LNCaP clone FGC (cell line): Measurements from ENCODE around the gene FAM168A.

Experiments used
- DNase-seq: peaks from one replicate; pipeline ENCODE4 v3.0.0-alpha.2; 2011; ENCODE audit warnings: low read depth
- H3K4me3 ChIP-seq: 2 replicates; pipeline ENCODE4 v1.5.1; 2011; ENCODE audit warnings: mild to moderate bottlenecking, low read depth, low read length, control low read depth
- CTCF ChIP-seq: IDR thresholded peaks from 2 replicates; pipeline ENCODE4 v1.5.1; 2012; ENCODE audit warnings: mild to moderate bottlenecking; ENCODE audit not compliant: control insufficient read depth, insufficient read depth; ENCODE audit errors: extremely low read depth

FAM168A gene

DNA sequence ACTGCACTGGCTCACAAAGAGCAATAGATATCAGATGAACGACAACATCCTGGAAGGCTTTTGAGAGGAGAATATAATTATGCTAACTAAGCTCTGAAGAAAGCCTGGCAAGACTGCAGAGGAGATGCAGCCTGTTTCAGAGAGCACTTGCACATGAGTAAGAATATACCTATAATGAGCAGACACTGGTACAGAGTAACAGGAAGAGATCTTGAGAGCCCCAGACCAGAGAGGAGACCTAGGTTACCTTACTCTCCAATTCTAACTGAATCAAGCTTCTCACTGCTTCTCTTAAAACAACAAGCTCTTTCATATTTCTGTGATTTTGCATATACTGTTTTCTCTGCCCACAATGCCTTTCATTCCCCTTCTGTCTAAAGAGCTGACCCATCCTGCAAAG, 66.5 kb downstream of the FAM168A start:
- no peak for DNase-seq
- no peak for TF ChIP-seq CTCF
- no peak overlapping the region for H3K4me3 ChIP-seq

DNA sequence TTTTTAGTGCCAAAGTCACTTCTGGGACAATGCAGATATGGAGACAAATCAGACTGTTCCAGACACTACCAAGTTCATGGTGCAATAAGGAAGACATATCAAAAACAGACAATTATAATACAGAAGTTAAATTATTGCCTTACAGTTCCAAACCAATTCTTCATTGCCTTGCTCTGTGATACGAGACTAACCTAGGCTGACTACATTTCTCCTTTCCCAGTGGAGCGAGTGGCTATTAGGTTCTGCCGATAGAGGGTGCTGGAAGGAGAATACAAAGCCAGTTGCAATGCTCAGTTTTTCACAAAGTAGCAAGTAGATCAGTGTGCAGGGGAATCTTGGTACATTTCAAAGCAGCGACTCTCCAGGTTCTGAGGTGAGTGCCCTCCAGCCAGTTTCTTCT, 67.8 kb downstream of the FAM168A start:
- no peak for TF ChIP-seq CTCF
- no peak for DNase-seq
- H3K4me3 ChIP-seq: no peak overlapping the region

- TF ChIP-seq CTCF: no peak
Observed at GRCh38 chr11:73529204-73529530, 68.7 kb downstream of the FAM168A start.

DNA sequence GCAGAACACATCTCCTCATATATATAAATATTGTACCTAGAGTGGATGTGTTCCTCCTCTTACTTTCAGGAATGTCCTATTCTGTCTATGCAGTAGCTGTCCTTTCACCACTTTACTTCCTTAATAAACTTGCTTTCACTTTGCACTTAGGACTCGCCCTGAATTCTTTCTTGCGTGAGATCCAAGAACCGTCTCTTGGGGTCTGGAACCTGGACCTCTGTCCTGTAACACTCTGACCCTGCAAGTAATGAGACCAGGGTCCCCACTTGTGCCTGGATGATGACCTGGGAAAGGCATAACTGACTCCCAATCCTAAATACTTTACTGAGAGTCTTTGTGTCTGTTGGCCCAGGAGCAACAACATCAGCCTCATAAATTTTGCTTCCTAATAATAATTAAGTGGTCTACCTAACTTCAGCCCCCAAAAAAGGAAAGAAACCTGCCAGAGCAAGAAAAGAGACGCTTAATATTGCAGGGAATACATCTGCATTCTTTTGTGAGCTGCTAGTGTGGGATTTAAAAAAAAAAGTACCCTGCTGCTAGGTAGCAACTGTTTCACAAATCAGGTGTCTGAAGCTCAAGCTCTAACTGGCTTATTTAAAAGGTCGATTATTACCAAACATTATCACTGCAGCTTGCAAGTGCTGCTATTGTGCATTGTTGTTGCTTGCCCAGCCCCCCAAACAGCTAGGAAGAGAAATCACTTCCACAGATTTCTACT, 69.3 kb downstream of the FAM168A start:
- 0 out of 2 replicates have a peak overlapping the region, but pooled peaks have one; percentile 14 for H3K4me3 ChIP-seq
- DNase-seq: no peak

More at GRCh38 chr11:73529204-73529530, 68.7 kb downstream of the FAM168A start:
- H3K4me3 ChIP-seq: no peak overlapping the region
- no peak for DNase-seq

GRCh38 chr11:73528013-73528412, 69.9 kb downstream of the FAM168A start:
- no peak for TF ChIP-seq CTCF
- no peak for DNase-seq

More for the DNA sequence above, 69.3 kb downstream of the FAM168A start:
- no peak for TF ChIP-seq CTCF

DNA sequence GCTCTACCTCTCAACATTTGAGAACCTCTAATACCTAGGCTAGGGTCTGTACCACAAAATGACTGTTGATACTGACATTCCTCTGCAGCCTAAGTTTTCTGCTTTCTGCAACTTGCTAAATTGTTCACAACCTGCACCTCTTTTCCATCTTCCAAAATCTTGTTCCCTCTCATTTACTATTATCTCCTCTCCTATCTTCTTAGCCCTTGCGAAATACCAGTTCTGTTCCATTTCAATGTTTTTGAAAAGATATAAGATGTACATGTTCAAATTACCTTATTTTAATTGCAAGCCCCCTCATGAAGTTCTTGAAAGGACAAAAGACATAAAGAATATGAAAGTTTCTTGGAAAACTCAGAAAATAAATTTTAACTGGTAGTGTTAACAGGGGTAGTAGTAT, 72.3 kb downstream of the FAM168A start:
- no peak overlapping the region for H3K4me3 ChIP-seq
- no peak for DNase-seq
- TF ChIP-seq CTCF: no peak

More at GRCh38 chr11:73528013-73528412, 69.9 kb downstream of the FAM168A start:
- no peak overlapping the region for H3K4me3 ChIP-seq

DNA sequence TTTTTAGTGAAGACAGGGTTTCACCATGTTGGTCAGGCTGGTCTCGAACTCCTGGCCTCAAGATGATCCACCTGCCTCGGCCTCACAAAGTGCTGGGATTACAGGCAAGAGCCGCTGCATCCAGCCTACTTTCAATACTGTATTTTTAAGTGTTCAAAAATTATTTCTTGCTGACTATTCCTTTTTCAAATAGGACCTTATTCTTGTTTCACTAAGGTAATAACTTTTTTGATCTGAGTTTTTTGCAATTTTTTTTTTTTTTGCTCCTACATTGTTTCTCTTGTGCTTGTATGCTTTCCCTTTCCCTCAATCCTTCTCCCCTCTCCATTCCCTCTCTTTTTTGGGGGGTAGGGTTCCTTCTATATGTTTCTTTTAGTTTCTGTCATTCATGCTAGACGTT, 73.1 kb downstream of the FAM168A start:
- no peak overlapping the region for H3K4me3 ChIP-seq
- no peak for TF ChIP-seq CTCF
- DNase-seq: no peak
